Measurements from ENCODE around the gene HAO1.
"Not testable (repeated sequence)": the region's sequence is repeated elsewhere in the genome, so short reads cannot be mapped to it uniquely, and the experiment has no call there.

The HAO1 gene

DNA sequence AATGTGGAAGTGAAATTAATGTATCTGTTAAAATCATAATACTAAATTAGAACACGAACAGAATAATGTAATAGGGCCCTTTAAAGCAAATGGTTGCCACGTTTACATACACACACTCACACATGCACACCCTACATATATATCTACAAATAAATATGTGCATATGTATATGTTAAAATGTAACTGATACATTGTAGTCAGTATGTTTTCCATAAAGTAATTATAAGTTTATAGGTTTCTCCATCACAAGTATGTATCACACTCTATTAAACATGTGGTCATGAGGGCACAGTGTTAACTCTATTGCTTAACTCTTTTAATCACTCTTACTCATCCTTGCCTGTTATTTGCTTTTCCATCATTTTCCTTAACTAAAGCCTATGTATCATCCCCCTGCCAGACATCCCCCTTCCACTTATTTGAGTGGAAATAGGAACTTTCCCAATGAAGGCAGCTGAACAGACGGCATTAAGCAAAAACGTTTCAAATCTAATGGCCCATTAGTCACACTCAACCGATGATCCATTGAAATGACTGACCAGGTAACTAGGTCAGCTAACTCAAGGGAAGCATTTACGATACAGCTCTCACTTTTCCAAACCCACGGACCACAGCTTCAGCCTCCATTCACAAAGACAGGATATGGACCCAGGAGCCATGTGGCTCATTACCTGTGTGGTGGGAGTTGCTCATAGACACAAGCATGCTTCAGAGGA is 89.3 kb downstream of the HAO1 start:
- DNase-seq: no peak

DNA sequence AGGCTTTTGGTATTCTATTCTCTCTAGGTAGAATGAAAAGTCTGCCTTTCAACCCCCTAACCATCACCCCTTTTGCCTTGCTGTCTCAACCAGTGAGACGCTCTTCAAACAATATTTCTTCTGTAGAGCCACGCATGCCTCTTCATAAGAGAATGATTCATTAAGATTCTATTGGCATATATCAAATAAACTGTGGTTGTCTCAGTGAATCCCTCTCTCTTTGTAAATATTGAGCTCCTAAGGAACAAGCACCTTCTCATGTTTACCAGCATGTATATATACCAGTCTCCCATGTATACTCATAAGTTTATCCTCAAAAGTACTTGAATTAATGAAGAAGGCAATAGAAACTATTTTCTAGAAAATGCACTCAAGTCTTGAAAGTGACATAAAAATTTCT is 90.6 kb downstream of the HAO1 start:
- no peak for DNase-seq

DNA sequence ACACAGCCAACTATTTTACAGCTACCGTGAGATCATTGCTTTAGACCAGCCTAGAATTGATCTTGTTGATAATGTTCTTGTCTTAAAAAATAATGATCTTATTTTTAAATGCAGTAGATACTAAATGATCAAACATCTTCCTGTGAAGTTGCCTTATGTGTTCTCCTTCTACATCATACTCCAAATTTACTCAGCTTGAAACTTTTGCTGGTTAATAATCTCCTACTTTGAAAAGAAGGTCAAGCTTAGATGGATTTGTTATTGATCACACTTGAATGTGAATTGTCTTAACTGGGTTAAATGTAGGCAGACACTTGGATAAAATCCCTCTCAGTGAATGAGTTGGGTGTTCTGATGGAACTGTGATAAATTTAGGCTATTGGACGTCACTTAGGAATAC is 91.9 kb downstream of the HAO1 start:
- no peak for DNase-seq

DNA sequence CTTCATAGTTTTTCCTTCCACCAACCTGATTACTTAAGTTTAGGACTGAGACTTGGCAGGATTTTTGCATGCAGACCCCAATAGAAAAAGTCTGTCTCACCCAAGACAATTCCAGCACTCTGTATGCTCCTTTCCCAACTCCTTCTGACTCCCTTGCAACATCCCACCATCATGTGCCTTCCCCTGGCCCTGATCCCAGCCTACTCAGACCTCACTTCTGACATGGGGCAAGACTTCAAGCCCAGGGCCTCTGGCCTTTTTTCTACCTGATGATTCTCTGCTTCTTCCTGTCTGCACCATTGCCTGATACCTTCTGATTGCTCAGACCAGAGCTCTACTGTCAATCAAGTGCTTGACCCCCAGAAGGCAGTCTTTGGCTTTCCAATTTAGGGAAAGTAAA is 96.6 kb downstream of the HAO1 start:
- no peak for DNase-seq

DNA sequence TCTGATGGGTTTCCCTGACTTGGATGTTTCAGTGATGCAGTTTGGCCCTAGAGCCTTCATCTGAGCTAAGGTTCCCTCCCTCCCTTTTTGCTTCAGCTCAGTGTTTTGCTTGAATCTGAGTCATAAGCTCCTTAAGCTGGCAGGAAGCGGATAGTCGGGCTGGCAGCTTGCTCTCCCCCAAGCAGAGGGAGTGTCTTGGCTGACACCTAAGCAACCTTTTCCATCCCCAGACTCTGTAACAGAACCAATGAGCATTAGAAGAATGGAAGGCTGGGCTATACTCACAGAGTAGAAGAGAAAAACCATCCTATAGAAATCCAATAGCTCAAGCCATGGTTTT is 98.3 kb downstream of the HAO1 start:
- DNase-seq: no peak

DNA sequence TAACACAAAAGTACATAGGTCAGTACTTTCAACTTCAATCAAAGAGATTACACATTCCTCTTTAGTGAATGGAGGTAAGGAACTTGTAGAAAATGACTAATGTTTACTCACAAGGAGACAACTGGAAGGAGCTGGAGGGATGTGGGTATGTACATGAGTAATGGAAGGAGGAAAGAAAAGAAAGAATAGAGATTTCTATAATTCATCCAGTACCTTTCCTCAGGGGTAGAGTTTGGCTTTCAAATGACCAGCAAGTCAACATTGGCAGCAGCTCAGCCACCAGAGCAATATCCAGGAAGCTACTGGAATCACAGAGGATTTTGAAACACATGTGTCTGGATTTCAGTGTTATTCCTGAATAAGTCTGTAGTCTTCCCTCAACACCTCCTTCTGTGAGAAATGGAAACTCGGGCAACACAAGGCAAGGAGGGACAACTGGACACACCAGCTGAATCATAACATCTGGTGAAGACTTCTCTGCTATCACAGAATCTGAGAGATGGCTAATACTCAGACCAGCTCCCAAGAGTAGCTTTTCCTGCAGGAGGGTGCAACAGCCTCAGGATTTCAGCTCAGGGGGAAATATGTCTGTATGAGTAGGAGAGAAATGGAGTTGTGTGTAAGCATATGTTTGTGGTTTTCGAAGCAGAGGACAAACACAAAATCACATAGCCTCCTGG is 98.8 kb downstream of the HAO1 start:
- no peak for DNase-seq

DNA sequence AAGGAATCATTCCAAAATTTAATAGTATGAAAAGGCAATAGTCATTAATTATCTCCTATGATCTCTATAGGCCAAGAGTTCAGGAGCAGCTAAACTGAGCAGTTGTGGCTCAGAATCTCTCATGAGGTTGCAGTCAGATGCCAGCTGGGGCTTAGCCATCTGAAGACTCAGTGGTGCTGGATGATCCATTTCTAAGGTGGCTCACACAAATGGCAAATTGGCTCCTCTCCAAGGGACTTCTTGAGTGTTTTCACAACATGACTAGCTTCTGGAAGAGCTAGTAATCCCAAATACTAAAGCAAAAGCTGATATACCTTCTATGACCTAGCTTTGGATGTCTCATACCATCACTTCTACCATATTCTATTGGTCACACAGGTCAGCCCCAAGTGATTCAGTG is 104.2 kb downstream of the HAO1 start:
- DNase-seq: no peak

DNA sequence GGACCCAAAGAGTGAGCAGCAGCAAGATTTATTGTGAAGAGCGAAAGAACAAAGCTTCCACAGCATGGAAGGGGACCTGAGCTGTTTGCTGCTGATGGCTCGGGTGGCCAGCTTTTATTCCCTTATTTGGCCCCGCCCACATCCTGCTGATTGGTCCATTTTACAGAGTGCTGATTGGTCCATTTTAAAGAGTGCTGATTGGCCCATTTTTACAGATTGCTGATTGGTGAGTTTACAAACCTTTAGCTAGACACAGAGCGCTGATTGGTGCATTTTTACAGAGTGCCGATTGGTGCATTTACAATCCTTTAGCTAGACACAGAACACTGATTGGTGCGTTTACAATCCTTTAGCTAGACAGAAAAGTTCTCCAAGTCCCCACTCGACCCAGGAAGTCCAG is 105.8 kb downstream of the HAO1 start:
- not testable (repeated sequence) for DNase-seq

All from 8988T (cell line).